Motor neuron (in vitro differentiated cells): ENCODE data around the gene ST6GALNAC6. TPM values are rescaled to one million over a fixed set of nuclear protein-coding genes. Genes with fewer than 3 reads are reported as not detected.

Experiments
- ATAC-seq, 8 experiments: fragments of 200-7000 bp; cut with Tn5 transposase; replicated peaks in 6 of 8; 2 replicates each; pipeline ENCODE4 v1.8.0; 2021; ENCODE audit warnings: mild to moderate bottlenecking in 8 of 8, moderate library complexity in 8 of 8
- H3K27ac ChIP-seq, 2 donors: fragments of 250-450 bp; sonication (Bioruptor Pico); 2 replicates each; pipeline ENCODE4 v1.9.0; 2021; ENCODE audit warnings: antibody characterized with exemption in 2 of 2, mild to moderate bottlenecking in 2 of 2, moderate library complexity in 1 of 2
- H3K4me1 ChIP-seq, 2 donors: fragments of 250-450 bp; sonication (Bioruptor Pico); replicated peaks in 1 of 2; 2 replicates each; pipeline ENCODE4 v1.6.1; 2021; ENCODE audit warnings: antibody characterized with exemption in 2 of 2, mild to moderate bottlenecking in 2 of 2, moderate library complexity in 1 of 2
- H3K4me3 ChIP-seq, 5 donors: fragments of 250-450 bp; sonication (Bioruptor Pico); 2 replicates each; pipeline ENCODE4 v1.9.0; 2021; ENCODE audit warnings: antibody characterized with exemption in 5 of 5, mild to moderate bottlenecking in 5 of 5, moderate library complexity in 4 of 5
- WGBS, 10 experiments: fragments of 450-650 bp; shearing (Covaris generic); methylation state at CpG; one replicate each; pipeline ENCODE4 v1.0.0; 2022; 5-methylcytosine and 5-hydroxymethylcytosine counted together
- in situ Hi-C, 9 experiments: fragments of 400-800 bp; cut with MboI; loops; one replicate each; pipeline ENCODE4 v1.15.0; 2021; ENCODE audit warnings: low sequenced_read_pairs in 9 of 9, low pct_unique_long_range_greater_than_20kb in 2 of 9; ENCODE audit not compliant: unreplicated experiment in 9 of 9
- total RNA-seq, 8 experiments: library from RNA; unstranded; fragments of 300-600 nt; gene quantifications; 2 replicates each; pipeline versions ENCODE4 v1.2.3 to v1.2.4, GENCODE V29; 2022

Gene ST6GALNAC6
- 10 to 100 TPM in 4 of 8 experiments, 1 to 10 TPM in 4; 5.6 to 48.8 (median 17.5) TPM for total RNA-seq

GRCh38 chr9:127899128-127899943, at the start of gene ST6GALNAC6:
Gene ST6GALNAC6 (minus strand): TSS chr9:127899603. CDS start chr9:127897981, 1,622 bp downstream.
- WGBS, 10 experiments, result 37% methylated on average over 2 of the region's 89 CpGs; no CpG with 5 or more reads in 9 of the 10 experiments
- in situ Hi-C loops, result no loop called here

GRCh38 chr9:127947841-127948710, 48.7 kb upstream of the ST6GALNAC6 start:
- in situ Hi-C loops, result loop anchor here in 2 of 9 experiments (5.0 to 25.0 kb wide), 2 partner anchors 84 to 89 kb away; no protein-coding TSS in a partner anchor
- 50 to 100% (median 73%) methylated on average over 1 to 3 of the region's 17 CpGs; no CpG with 5 or more reads in 6 of the 10 experiments for WGBS, 10 experiments

More at GRCh38 chr9:127899128-127899943, at the start of gene ST6GALNAC6:
- peak; percentile 19 to 88 (median 80) for ATAC-seq
- peaks cover 7 to 27% of the 10 kb centered on the region in 2 donors for H3K4me1 ChIP-seq
- peak within 1 kb of the TSS; percentile 55 to 89 (median 58) for H3K4me3 ChIP-seq
- peak within 1 kb of the TSS; percentile 10 to 20 for H3K27ac ChIP-seq

GRCh38 chr9:127946728-127947127, 47.3 kb upstream of the ST6GALNAC6 start:
- no CpG with 5 or more reads among the region's 3 CpGs for WGBS, 10 experiments
- no peak overlapping the region for H3K27ac ChIP-seq
- peaks cover 18 to 26% of the 10 kb centered on the region in 2 donors for H3K4me1 ChIP-seq
- ATAC-seq, result no peak
- in situ Hi-C loops, result loop anchor here in 2 of 9 experiments (5.0 to 25.0 kb wide), 2 partner anchors 86 to 91 kb away; no protein-coding TSS in a partner anchor
- no peak overlapping the region for H3K4me3 ChIP-seq

More at GRCh38 chr9:127947841-127948710, 48.7 kb upstream of the ST6GALNAC6 start:
- peaks cover 18 to 20% of the 10 kb centered on the region in 2 donors for H3K4me1 ChIP-seq
- no peak overlapping the region for H3K27ac ChIP-seq
- no peak for ATAC-seq
- no peak overlapping the region for H3K4me3 ChIP-seq

- WGBS, 10 experiments, result 80 to 100% methylated on average over 1 of the region's 9 CpGs; no CpG with 5 or more reads in 8 of the 10 experiments
- no peak overlapping the region for H3K27ac ChIP-seq
- H3K4me1 ChIP-seq, result peaks cover 13 to 21% of the 10 kb centered on the region in 2 donors
- ATAC-seq, result no peak
- in situ Hi-C loops, result loop anchor here in 2 of 9 experiments (5.0 to 25.0 kb wide), 2 partner anchors 86 to 91 kb away; no protein-coding TSS in a partner anchor
- H3K4me3 ChIP-seq, result no peak overlapping the region
These were observed 46.5 kb upstream of the ST6GALNAC6 start for GRCh38 chr9:127945942-127946341.

GRCh38 chr9:127945338-127945737, 45.9 kb upstream of the ST6GALNAC6 start:
- peaks cover 7 to 15% of the 10 kb centered on the region in 2 donors for H3K4me1 ChIP-seq
- 90% methylated on average over 2 of the region's 24 CpGs; no CpG with 5 or more reads in 9 of the 10 experiments for WGBS, 10 experiments
- in situ Hi-C loops, result loop anchor here in 2 of 9 experiments (5.0 to 25.0 kb wide), 2 partner anchors 87 to 92 kb away; no protein-coding TSS in a partner anchor
- no peak overlapping the region for H3K27ac ChIP-seq
- no peak overlapping the region for H3K4me3 ChIP-seq
- ATAC-seq, result no peak

GRCh38 chr9:127944586-127945218, 45.3 kb upstream of the ST6GALNAC6 start:
- Histone ChIP-seq H3K4me1 (peaks cover 1 to 9% of the 10 kb centered on the region in 2 donors), H3K27ac (no peak overlapping the region), H3K4me3 (no peak overlapping the region)
- 81 to 100% (median 98%) methylated on average over 3 to 14 of the region's 38 CpGs; no CpG with 5 or more reads in 5 of the 10 experiments for WGBS, 10 experiments
- no peak for ATAC-seq
- in situ Hi-C loops, result loop anchor here in 2 of 9 experiments (5.0 to 25.0 kb wide), 2 partner anchors 88 to 93 kb away; no protein-coding TSS in a partner anchor

GRCh38 chr9:127943731-127944144, 44.3 kb upstream of the ST6GALNAC6 start:
- 0 to 100% (median 17%) methylated on average over 1 to 3 of the region's 13 CpGs; no CpG with 5 or more reads in 7 of the 10 experiments for WGBS, 10 experiments
- Histone ChIP-seq H3K4me3 (no peak overlapping the region), H3K4me1 (peaks cover 0 to 9% of the 10 kb centered on the region in 2 donors), H3K27ac (no peak overlapping the region)
- peak; percentile 66 to 94 (median 72) for ATAC-seq
- in situ Hi-C loops, result loop anchor here in 1 of 9 experiments (25.0 kb wide), 1 partner anchor 94 kb away; no protein-coding TSS in a partner anchor

- Histone ChIP-seq H3K27ac (no peak overlapping the region), H3K4me3 (no peak overlapping the region), H3K4me1 (peaks cover 0 to 9% of the 10 kb centered on the region in 2 donors)
- WGBS, 10 experiments, result 40 to 100% (median 55%) methylated on average over 1 to 4 of the region's 14 CpGs; no CpG with 5 or more reads in 5 of the 10 experiments
- peak in 3 of 8 experiments; percentile 1 to 6 (median 1) for ATAC-seq
- in situ Hi-C loops, result loop anchor here in 1 of 9 experiments (25.0 kb wide), 1 partner anchor 94 kb away; no protein-coding TSS in a partner anchor
These were observed 43.7 kb upstream of the ST6GALNAC6 start for GRCh38 chr9:127943011-127943662.

- peaks cover 0 to 12% of the 10 kb centered on the region in 2 donors for H3K4me1 ChIP-seq
- H3K27ac ChIP-seq, result no peak overlapping the region
- no peak overlapping the region for H3K4me3 ChIP-seq
- in situ Hi-C loops, result loop anchor here in 1 of 9 experiments (25.0 kb wide), 1 partner anchor 95 kb away; no protein-coding TSS in a partner anchor
- 60% methylated on average over 1 of the region's 18 CpGs; no CpG with 5 or more reads in 9 of the 10 experiments for WGBS, 10 experiments
- ATAC-seq, result peak; percentile 11 to 73 (median 56)
These were observed 43.0 kb upstream of the ST6GALNAC6 start for GRCh38 chr9:127942216-127943010.

GRCh38 chr9:127941961-127942215, 42.5 kb upstream of the ST6GALNAC6 start:
- in situ Hi-C loops, result loop anchor here in 1 of 9 experiments (25.0 kb wide), 1 partner anchor 95 kb away; no protein-coding TSS in a partner anchor
- ATAC-seq, result no peak
- Histone ChIP-seq H3K27ac (no peak overlapping the region), H3K4me1 (peaks cover under 1 to 12% of the 10 kb centered on the region in 2 donors), H3K4me3 (no peak overlapping the region)
- WGBS, 10 experiments, result 40 to 80% methylated on average over 1 of the region's 3 CpGs; no CpG with 5 or more reads in 8 of the 10 experiments
